GM06990 (cell line): ENCODE measurements around the gene GDF7.

Experiments used
- DNase-seq: peaks from one replicate; pipeline ENCODE4 v3.0.0-alpha.2; 2011; ENCODE audit not compliant: insufficient read length; ENCODE audit errors: extremely low read depth
- H3K27me3 ChIP-seq: replicated peaks from 2 replicates; pipeline ENCODE4 v1.6.0; 2011; ENCODE audit warnings: low read length; ENCODE audit not compliant: control insufficient read depth, insufficient read depth
- H3K36me3 ChIP-seq: 2 replicates; pipeline ENCODE4 v1.5.1; 2011; ENCODE audit warnings: low read length; ENCODE audit not compliant: control insufficient read depth, insufficient read depth
- H3K4me3 ChIP-seq: replicated peaks from 2 replicates; pipeline ENCODE4 v1.5.1; 2011; ENCODE audit warnings: low read depth, mild to moderate bottlenecking, control low read depth, low read length
- TF ChIP-seq, protein P1 (sequence below): IDR thresholded peaks from 2 replicates; pipeline ENCODE4 v1.5.1; 2011; ENCODE audit warnings: low read length, control low read depth, mild to moderate bottlenecking, inconsistent platforms; ENCODE audit not compliant: insufficient read depth, poor library complexity, severe bottlenecking

The GDF7 gene

DNA sequence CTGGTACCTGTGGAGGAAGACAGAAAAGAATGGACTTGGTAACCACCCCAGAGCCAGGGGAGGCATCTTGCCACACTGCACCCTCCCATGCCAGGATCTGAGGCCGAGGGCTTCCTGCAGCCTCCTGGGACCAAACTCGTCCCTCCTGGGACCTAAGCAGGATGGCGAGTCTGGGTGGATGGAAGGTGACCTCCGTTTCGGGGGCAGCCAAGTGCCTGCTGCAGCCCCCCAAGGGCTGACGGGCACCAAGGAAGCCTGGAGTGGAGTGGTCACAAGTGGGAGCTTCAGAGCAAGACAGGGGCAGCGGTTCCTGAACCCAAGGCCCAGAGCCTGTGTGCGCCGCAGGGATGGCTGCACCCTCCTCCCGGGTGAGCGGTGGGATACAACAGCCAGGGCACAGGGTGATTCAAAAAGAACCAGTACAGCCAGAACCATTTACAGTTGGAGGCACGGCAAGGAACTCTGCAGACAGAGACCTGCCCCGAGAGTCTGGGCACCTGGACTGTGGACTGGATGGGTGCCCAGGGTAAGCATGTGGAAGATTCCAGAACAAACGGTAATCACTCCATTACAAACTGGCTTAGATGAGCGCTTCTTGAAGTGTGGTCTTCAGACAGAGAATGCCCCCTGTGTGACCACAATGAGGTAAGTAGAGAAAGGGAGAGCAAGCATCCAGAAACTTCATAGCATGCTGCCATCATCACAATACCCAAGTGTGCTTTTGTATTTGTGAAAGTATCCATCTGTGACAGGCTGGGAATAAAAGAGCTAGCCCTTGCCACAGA is 28.1 kb upstream of the GDF7 start:
- Histone ChIP-seq H3K27me3 (no peaks in the 10 kb centered on the region), H3K4me3 (no peak overlapping the region), H3K36me3 (peaks cover 4% of the 10 kb centered on the region)
- DNase-seq: no peak
- TF ChIP-seq, protein P1, sequence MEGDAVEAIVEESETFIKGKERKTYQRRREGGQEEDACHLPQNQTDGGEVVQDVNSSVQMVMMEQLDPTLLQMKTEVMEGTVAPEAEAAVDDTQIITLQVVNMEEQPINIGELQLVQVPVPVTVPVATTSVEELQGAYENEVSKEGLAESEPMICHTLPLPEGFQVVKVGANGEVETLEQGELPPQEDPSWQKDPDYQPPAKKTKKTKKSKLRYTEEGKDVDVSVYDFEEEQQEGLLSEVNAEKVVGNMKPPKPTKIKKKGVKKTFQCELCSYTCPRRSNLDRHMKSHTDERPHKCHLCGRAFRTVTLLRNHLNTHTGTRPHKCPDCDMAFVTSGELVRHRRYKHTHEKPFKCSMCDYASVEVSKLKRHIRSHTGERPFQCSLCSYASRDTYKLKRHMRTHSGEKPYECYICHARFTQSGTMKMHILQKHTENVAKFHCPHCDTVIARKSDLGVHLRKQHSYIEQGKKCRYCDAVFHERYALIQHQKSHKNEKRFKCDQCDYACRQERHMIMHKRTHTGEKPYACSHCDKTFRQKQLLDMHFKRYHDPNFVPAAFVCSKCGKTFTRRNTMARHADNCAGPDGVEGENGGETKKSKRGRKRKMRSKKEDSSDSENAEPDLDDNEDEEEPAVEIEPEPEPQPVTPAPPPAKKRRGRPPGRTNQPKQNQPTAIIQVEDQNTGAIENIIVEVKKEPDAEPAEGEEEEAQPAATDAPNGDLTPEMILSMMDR: no peak

DNA sequence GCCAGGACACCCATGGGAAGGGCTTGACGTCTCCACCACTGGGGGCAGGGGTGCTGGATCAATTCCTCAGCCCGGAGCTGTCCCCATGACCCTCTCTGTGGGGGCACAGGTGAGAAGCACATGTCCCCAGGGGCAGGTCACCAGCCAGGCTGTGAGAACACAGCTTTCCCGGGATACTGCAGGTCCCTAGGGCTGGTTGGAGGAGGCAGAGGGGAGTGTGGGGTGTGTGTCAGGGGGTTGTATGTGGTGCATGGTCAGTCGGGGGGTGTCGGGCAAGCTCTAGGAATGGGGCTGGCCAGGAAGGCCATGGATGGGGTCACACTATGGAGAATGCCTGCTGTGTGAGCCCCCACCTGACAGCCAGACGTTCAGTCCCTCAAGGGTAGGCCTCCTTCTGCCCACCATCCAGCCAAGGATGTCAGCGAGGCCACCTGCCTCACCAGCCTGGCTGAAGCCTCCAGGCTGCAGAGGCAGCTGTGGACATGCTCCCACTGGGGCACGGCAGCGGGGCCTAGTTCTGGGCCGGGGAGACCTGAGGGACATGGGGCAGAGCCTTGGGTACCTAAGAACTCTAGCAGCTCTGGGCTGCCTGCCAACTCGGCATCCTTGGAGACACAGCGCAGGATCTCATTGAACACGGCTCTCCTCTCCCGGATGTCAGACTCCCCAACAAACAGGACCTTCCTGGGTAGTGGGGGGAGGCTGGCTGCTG is 26.4 kb upstream of the GDF7 start:
- TF ChIP-seq, protein P1: no peak
- Histone ChIP-seq H3K27me3 (no peaks in the 10 kb centered on the region), H3K36me3 (peaks cover 4% of the 10 kb centered on the region), H3K4me3 (no peak overlapping the region)
- DNase-seq: no peak

DNA sequence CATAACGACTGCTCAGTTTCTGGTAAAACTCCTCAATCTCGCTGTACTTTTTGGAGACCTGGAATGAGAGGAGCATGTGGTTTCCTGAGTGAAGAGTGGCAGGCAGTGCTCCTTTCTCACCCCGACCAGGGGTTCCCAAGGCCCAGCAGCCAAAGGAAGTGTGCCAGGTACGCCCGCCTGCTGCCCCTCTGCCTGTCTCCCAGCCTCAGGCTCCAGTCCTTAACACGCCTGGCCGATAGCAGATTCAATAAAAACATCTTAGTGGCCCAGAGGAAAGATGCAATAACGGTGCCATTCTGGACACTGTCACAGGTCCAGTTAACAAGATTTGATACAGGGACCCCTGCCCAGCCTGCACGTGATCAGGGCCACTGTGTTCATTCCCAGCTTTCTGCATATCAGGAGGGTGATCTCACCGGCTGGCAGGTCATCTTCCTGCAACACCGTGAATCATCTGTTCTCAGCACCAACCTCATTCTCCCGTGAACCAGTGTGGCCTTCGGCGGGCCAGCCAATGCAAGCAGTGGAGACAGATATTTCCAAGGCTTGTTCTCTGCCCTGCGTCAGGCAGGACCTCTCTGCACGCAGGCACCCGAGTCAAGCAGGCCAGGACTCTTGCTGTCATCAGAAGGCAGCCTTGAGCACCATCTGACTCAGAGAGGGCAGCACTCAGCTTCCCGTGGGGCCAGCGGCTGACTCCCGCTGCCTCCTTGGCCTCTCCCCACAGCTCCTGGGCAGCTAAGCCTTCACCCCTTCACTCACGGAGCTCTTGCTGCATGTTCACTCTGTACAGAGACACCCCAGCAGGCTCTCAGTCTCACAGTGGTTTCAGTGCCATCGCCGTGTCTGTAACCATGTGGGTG is 25.6 kb upstream of the GDF7 start:
- peaks cover 4% of the 10 kb centered on the region for H3K36me3 ChIP-seq
- H3K27me3 ChIP-seq: no peaks in the 10 kb centered on the region
- DNase-seq: no peak

DNA sequence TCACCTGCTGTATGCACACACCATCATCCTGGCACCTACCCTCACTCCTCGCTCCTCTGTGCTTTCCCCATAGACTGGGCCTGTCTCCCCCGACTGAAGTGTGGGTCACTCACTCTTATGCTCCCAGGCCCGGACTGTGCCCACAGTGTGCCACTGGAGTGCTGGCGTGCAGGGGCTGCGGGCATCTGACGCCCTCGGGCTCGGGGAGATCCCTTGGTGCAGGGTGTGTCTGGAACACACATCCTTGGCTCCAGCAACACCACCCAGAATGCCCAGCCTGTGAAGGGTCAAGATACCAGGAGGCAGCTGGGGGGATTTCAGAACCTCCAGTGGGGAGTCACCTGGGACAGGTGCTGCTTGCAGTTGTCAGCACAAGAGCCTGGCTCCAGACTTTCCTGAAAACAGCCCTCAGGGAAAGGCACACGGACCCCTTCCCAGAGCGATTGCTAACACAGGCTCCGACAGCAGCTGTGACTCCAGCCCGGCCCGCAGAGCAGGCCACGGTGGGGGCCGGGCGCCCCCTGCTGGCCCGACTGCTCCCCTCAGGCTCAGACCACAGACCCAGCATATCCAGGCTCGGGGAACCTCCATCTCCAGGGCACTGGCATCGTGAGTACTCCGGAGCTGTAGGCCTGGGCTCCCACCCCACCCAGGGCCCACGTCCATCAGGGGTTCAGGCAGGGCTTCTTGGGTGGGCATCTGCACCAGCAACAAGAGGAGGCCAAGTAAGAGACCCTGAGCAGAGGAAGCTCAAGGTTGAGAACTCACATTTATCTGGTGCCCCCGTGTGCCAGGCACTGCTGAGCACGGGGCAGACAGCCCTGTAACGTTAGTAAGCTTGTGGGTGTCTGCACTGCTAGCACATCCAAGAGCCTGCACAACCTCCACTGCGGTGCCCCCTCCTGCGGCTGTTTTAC is 24.6 kb upstream of the GDF7 start:
- TF ChIP-seq, protein P1: peak; percentile 99
- Histone ChIP-seq H3K27me3 (no peaks in the 10 kb centered on the region), H3K4me3 (no peak overlapping the region), H3K36me3 (peaks cover 4% of the 10 kb centered on the region)
- DNase-seq: peak; percentile 77

More for the DNA sequence above, 25.6 kb upstream of the GDF7 start:
- TF ChIP-seq, protein P1: no peak
- no peak overlapping the region for H3K4me3 ChIP-seq

DNA sequence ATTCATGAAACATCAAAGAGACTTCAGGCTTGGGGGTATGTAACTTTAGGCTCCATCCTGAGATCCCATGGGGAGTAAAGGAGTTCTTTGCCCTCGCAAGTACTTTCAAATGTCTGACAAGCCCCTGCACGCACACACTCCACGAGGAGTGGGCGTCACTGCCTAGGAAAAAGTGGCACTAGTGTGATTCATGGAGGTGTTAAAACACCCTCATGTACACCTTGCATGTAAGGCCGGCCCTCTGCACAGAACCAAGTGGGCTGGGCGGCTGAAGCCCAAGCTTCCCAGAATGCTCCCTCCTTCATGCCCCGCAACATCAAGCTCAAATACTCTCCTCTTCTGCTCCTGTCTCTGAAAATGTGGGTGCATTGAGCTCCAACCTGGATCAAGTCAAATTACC is 23.9 kb upstream of the GDF7 start:
- H3K27me3 ChIP-seq: no peaks in the 10 kb centered on the region
- DNase-seq: no peak
- TF ChIP-seq, protein P1: no peak
- H3K4me3 ChIP-seq: no peak overlapping the region
- H3K36me3 ChIP-seq: peaks cover 2% of the 10 kb centered on the region
